Endothelial cell (in vitro differentiated cells): ENCODE results near the gene NTSR1. TPM values are rescaled to one million over a fixed set of nuclear protein-coding genes. Genes with fewer than 3 reads are reported as not detected.
A peak's percentile ranks its signal among the peaks of the same experiment; 100 is the strongest.

ENCODE experiments used
- DNase-seq: peaks from one replicate; pipeline ENCODE4 v3.0.0; 2021; ENCODE audit warnings: low spot score
- H3K27ac Mint-ChIP-seq: one replicate; pipeline ENCODE4 v1.8.0; 2021; ENCODE audit warnings: mixed read lengths, inconsistent platforms; ENCODE audit not compliant: unreplicated experiment
- H3K27me3 Mint-ChIP-seq: one replicate; pipeline ENCODE4 v1.8.0; 2021; ENCODE audit warnings: mild to moderate bottlenecking, moderate library complexity, mixed read lengths, inconsistent platforms; ENCODE audit not compliant: unreplicated experiment
- H3K36me3 Mint-ChIP-seq: one replicate; pipeline ENCODE4 v1.8.0; 2021; ENCODE audit warnings: mild to moderate bottlenecking, low read depth, mixed read lengths, inconsistent platforms; ENCODE audit not compliant: unreplicated experiment
- H3K4me1 Mint-ChIP-seq: one replicate; pipeline ENCODE4 v1.8.0; 2021; ENCODE audit warnings: mild to moderate bottlenecking, mixed read lengths, inconsistent platforms; ENCODE audit not compliant: unreplicated experiment
- H3K4me3 Mint-ChIP-seq: one replicate; pipeline ENCODE4 v1.8.0; 2021; ENCODE audit warnings: mild to moderate bottlenecking, mixed read lengths, inconsistent platforms; ENCODE audit not compliant: unreplicated experiment
- H3K9me3 Mint-ChIP-seq: one replicate; pipeline ENCODE4 v1.8.0; 2021; ENCODE audit warnings: mixed read lengths, inconsistent platforms; ENCODE audit not compliant: unreplicated experiment
- CTCF ChIP-seq: fragments of 200-600 bp; sonication (generic); IDR thresholded peaks from one replicate; pipeline ENCODE4 v1.5.0; 2021; ENCODE audit warnings: antibody characterized with exemption; ENCODE audit not compliant: unreplicated experiment
- total RNA-seq: library from RNA; stranded (reverse); fragmentation: NEBNext Ultra II Directional; extraction: Animal tissue kit (Norgen Biotek cat#: 25700); gene quantifications from one replicate; pipeline ENCODE4 v1.2.1, GENCODE V29; 2021; ENCODE audit not compliant: unreplicated experiment

The NTSR1 gene
- total RNA-seq, 1 donor from 2014 or later, result not detected

- Mint-ChIP-seq H3K9me3 (no peaks in the 10 kb centered on the region), H3K27me3 (peaks cover 3% of the 10 kb centered on the region)
These were observed 21.8 kb downstream of the NTSR1 start for GRCh38 chr20:62730481-62730880.

GRCh38 chr20:62732031-62732760, 23.6 kb downstream of the NTSR1 start:
- Mint-ChIP-seq H3K4me1 (no peaks in the 10 kb centered on the region), H3K36me3 (no peaks in the 10 kb centered on the region), H3K27ac (no peak overlapping the region), H3K27me3 (no peaks in the 10 kb centered on the region), H3K4me3 (no peak overlapping the region), H3K9me3 (no peaks in the 10 kb centered on the region)
- DNase-seq, result no peak
- TF ChIP-seq CTCF, result no peak

More at GRCh38 chr20:62730481-62730880, 21.8 kb downstream of the NTSR1 start:
- no peak overlapping the region for H3K4me3 Mint-ChIP-seq
- no peaks in the 10 kb centered on the region for H3K36me3 Mint-ChIP-seq
- TF ChIP-seq CTCF, result no peak
- DNase-seq, result no peak
- H3K4me1 Mint-ChIP-seq, result no peaks in the 10 kb centered on the region
- no peak overlapping the region for H3K27ac Mint-ChIP-seq

GRCh38 chr20:62732842-62733525, 24.3 kb downstream of the NTSR1 start:
- TF ChIP-seq CTCF, result no peak
- H3K4me3 Mint-ChIP-seq, result no peak overlapping the region
- H3K27me3 Mint-ChIP-seq, result no peaks in the 10 kb centered on the region
- no peaks in the 10 kb centered on the region for H3K9me3 Mint-ChIP-seq
- no peak for DNase-seq
- no peak overlapping the region for H3K27ac Mint-ChIP-seq
- H3K36me3 Mint-ChIP-seq, result no peaks in the 10 kb centered on the region
- H3K4me1 Mint-ChIP-seq, result no peaks in the 10 kb centered on the region

- no peak overlapping the region for H3K4me3 Mint-ChIP-seq
- no peaks in the 10 kb centered on the region for H3K36me3 Mint-ChIP-seq
- TF ChIP-seq CTCF, result no peak
- no peaks in the 10 kb centered on the region for H3K9me3 Mint-ChIP-seq
- no peaks in the 10 kb centered on the region for H3K27me3 Mint-ChIP-seq
- DNase-seq, result no peak
- peak overlapping the region; percentile 51 for H3K27ac Mint-ChIP-seq
- no peaks in the 10 kb centered on the region for H3K4me1 Mint-ChIP-seq
These were observed 24.8 kb downstream of the NTSR1 start for GRCh38 chr20:62733526-62733842.

GRCh38 chr20:62733891-62734290, 25.3 kb downstream of the NTSR1 start:
- no peak overlapping the region for H3K4me3 Mint-ChIP-seq
- H3K4me1 Mint-ChIP-seq, result no peaks in the 10 kb centered on the region
- H3K9me3 Mint-ChIP-seq, result no peaks in the 10 kb centered on the region
- H3K36me3 Mint-ChIP-seq, result no peaks in the 10 kb centered on the region
- no peaks in the 10 kb centered on the region for H3K27me3 Mint-ChIP-seq
- TF ChIP-seq CTCF, result no peak
- DNase-seq, result no peak
- no peak overlapping the region for H3K27ac Mint-ChIP-seq
